ENCODE data around the gene RALGPS2.

RALGPS2 gene

GRCh38 chr1:178724728-178725465, at the start of gene RALGPS2:
RALGPS2 (plus strand) TSS chr1:178725244; CDS start chr1:178776765, 51,521 bp downstream.
- peak within 1 kb of the TSS; percentile 90 for H3K27ac ChIP-seq
- peak within 1 kb of the TSS; percentile 74 to 92 for H3K4me3 ChIP-seq (ENCODE audit: low read depth in 1 of 2, low read length in 1 of 2)
- TF ChIP-seq, protein P1, sequence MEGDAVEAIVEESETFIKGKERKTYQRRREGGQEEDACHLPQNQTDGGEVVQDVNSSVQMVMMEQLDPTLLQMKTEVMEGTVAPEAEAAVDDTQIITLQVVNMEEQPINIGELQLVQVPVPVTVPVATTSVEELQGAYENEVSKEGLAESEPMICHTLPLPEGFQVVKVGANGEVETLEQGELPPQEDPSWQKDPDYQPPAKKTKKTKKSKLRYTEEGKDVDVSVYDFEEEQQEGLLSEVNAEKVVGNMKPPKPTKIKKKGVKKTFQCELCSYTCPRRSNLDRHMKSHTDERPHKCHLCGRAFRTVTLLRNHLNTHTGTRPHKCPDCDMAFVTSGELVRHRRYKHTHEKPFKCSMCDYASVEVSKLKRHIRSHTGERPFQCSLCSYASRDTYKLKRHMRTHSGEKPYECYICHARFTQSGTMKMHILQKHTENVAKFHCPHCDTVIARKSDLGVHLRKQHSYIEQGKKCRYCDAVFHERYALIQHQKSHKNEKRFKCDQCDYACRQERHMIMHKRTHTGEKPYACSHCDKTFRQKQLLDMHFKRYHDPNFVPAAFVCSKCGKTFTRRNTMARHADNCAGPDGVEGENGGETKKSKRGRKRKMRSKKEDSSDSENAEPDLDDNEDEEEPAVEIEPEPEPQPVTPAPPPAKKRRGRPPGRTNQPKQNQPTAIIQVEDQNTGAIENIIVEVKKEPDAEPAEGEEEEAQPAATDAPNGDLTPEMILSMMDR (IDR thresholded peaks at IDR 0.05), result no peak
- peaks cover 14% of the 10 kb centered on the region in 2 experiments for H3K4me1 ChIP-seq (ENCODE audit: control insufficient read depth in 1 of 2, insufficient read depth in 1 of 2, low read depth in 1 of 2, low read length in 1 of 2)
- H3K9me3 ChIP-seq, result no peaks in the 10 kb centered on the region
- no peaks in the 10 kb centered on the region for H3K36me3 ChIP-seq
- no peaks in the 10 kb centered on the region for H3K27me3 ChIP-seq

DNA sequence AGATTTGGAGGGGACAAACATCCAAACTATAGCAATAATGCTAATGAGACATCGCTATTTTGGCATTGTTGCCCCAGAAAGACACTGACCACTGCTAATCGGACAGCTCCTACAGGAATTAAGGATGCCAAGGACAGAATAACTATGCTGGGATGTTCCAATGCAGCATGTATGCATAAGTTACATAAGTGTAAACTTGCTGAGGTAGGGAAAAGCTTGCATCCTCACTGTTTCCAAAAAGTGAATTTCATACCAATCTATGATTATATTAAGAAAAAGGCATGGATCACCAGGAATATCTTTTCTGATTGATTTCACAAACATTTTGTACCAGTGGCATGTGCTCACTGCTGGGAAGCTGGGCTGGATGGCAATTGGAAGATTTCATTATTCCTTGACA, 45.8 kb upstream of the RALGPS2 start:
- Histone ChIP-seq H3K9me3 (no peaks in the 10 kb centered on the region), H3K4me3 (ENCODE audit: low read depth in 1 of 2, low read length in 1 of 2) (no peak overlapping the region), H3K36me3 (no peaks in the 10 kb centered on the region), H3K4me1 (ENCODE audit: control insufficient read depth in 1 of 2, insufficient read depth in 1 of 2, low read depth in 1 of 2, low read length in 1 of 2) (no peaks in the 10 kb centered on the region), H3K27me3 (no peaks in the 10 kb centered on the region), H3K27ac (no peak overlapping the region)
- TF ChIP-seq, protein P1 (IDR thresholded peaks at IDR 0.05), result no peak

DNA sequence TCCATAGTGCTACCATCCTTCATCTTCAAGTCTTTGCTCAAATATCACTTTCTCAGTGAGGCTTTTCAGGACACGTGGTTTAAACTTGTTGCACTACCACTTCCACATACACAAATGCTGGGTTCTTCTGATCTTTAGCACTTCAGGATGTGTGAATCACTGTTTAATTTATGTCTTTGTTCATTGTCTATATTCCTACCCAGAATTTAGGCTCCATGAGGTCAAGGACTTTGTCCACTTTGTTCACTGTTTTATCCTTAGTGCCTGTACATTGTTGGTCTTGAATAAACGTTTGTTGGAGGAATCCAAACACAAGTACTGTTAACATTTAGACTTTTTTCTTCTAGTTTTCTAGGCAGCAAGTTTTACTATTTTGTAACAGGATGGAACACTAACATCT, 42.6 kb upstream of the RALGPS2 start:
- no peak overlapping the region for H3K4me3 ChIP-seq (ENCODE audit: low read depth in 1 of 2, low read length in 1 of 2)
- TF ChIP-seq, protein P1 (IDR thresholded peaks at IDR 0.05), result no peak
- no peaks in the 10 kb centered on the region for H3K9me3 ChIP-seq
- H3K36me3 ChIP-seq, result no peaks in the 10 kb centered on the region
- H3K27me3 ChIP-seq, result no peaks in the 10 kb centered on the region
- no peak overlapping the region for H3K27ac ChIP-seq
- peaks cover 2 to 7% of the 10 kb centered on the region in 2 experiments for H3K4me1 ChIP-seq (ENCODE audit: control insufficient read depth in 1 of 2, insufficient read depth in 1 of 2, low read depth in 1 of 2, low read length in 1 of 2)

- Histone ChIP-seq H3K4me3 (ENCODE audit: low read depth in 1 of 2, low read length in 1 of 2) (no peak overlapping the region), H3K27me3 (no peaks in the 10 kb centered on the region), H3K9me3 (no peaks in the 10 kb centered on the region), H3K4me1 (ENCODE audit: control insufficient read depth in 1 of 2, insufficient read depth in 1 of 2, low read depth in 1 of 2, low read length in 1 of 2) (peaks cover 6 to 11% of the 10 kb centered on the region in 2 experiments), H3K36me3 (no peaks in the 10 kb centered on the region), H3K27ac (no peak overlapping the region)
- TF ChIP-seq, protein P1 (IDR thresholded peaks at IDR 0.05), result no peak
Measured at GRCh38 chr1:178682886-178683285, 42.2 kb upstream of the RALGPS2 start.

DNA sequence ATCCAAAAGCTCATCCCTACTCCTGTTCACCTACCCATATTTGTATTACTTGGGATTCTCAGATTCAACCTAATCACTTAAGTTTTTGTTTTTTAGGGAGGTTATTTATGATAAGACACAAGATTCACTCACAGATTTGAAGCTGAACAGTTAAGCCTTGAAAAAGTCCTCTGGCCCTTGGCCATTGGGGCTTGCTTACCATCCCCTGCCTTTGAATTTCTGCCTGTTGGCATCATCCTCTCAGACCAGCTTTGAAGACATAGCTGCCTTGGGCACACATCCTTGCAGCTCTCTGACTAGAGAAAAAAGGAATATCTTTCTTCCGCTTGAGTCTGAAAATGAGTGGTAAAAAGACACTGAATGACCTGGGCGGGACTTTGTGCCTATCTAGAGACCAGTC, 41.8 kb upstream of the RALGPS2 start:
- H3K27ac ChIP-seq, result no peak overlapping the region
- TF ChIP-seq, protein P1 (IDR thresholded peaks at IDR 0.05), result no peak
- peaks cover 10 to 15% of the 10 kb centered on the region in 2 experiments for H3K4me1 ChIP-seq (ENCODE audit: control insufficient read depth in 1 of 2, insufficient read depth in 1 of 2, low read depth in 1 of 2, low read length in 1 of 2)
- no peak overlapping the region for H3K4me3 ChIP-seq (ENCODE audit: low read depth in 1 of 2, low read length in 1 of 2)
- no peaks in the 10 kb centered on the region for H3K9me3 ChIP-seq
- no peaks in the 10 kb centered on the region for H3K36me3 ChIP-seq
- no peaks in the 10 kb centered on the region for H3K27me3 ChIP-seq

Data from neutrophil (primary cell).